GM12878 (cell line): ENCODE results near the gene AHCYL2. TPM values are rescaled to one million over a fixed set of nuclear protein-coding genes. Genes with fewer than 3 reads are reported as not detected.

Source experiments
- ATAC-seq: fragments of 200-7000 bp; cut with Tn5 transposase; 3 replicates; pipeline ENCODE4 v1.9.1; 2020; ENCODE audit warnings: mild to moderate bottlenecking, moderate library complexity
- BruUV-seq: library from RNA; stranded (reverse); fragments of 400-500 nt; replicated peaks from 2 replicates; lab custom pipeline; 2021; lab: Mats Ljungman, UMichigan
- CTCF ChIA-PET: fragments of 300-600 bp; sonication (Branson Sonifier 250); formaldehyde crosslinking; extraction: SDS; loops from one replicate; lab custom pipeline; 2021; ENCODE audit warnings: inconsistent platforms; lab: Yijun Ruan, JAX
- POLR2A ChIA-PET: fragments of 350-600 bp; formaldehyde crosslinking; extraction: SDS; loops from one replicate; lab custom pipeline; 2021; ENCODE audit warnings: inconsistent platforms; lab: Charles Lee
- RAD21 ChIA-PET: fragments of 300-600 bp; sonication (Branson Sonifier 250); formaldehyde crosslinking; loops from one replicate; lab custom pipeline; 2023; ENCODE audit warnings: antibody characterized with exemption; ENCODE audit not compliant: unreplicated experiment; lab: Charles Lee
- SMC1A ChIA-PET: fragments of 300-600 bp; sonication (Branson Sonifier 250); formaldehyde crosslinking; loops from one replicate; lab custom pipeline; 2023; ENCODE audit not compliant: unreplicated experiment, uncharacterized antibody; lab: Charles Lee
- DNase-seq: peaks from one replicate; pipeline ENCODE4 v3.0.0-alpha.2; 2011; ENCODE audit warnings: low read depth, low spot score
- FAIRE-seq: peaks from 3 replicates; lab custom pipeline; 2011; peaks lifted over from hg19 to GRCh38; lab: Jason Lieb, UNC
- H2AFZ ChIP-seq: 2 replicates; pipeline ENCODE4 v1.6.0; 2011; ENCODE audit warnings: low read depth, low read length, control low read depth; ENCODE audit not compliant: control insufficient read depth
- H3K27ac ChIP-seq: 2 replicates; pipeline ENCODE4 v1.5.1; 2011; ENCODE audit warnings: control low read depth; ENCODE audit not compliant: control insufficient read depth, insufficient read depth
- H3K27me3 ChIP-seq, 2 experiments: replicated peaks in 1 of 2; 2 replicates each; pipeline versions ENCODE4 v1.6.0 to v1.6.1; 2011; ENCODE audit warnings: low read length in 1 of 2; ENCODE audit not compliant: control insufficient read depth in 2 of 2, insufficient read depth in 2 of 2
- H3K36me3 ChIP-seq, 2 experiments: 2 replicates each; pipeline ENCODE4 v1.5.1; 2011; ENCODE audit warnings: low read length in 1 of 2; ENCODE audit not compliant: control insufficient read depth in 2 of 2, insufficient read depth in 2 of 2
- H3K4me1 ChIP-seq: 2 replicates; pipeline ENCODE4 v1.6.1; 2011; ENCODE audit warnings: mild to moderate bottlenecking, low read length, moderate library complexity, mixed read lengths; ENCODE audit not compliant: control insufficient read depth, insufficient read depth
- H3K4me2 ChIP-seq: 2 replicates; pipeline ENCODE4 v1.6.0; 2011; ENCODE audit warnings: control low read depth; ENCODE audit not compliant: control insufficient read depth, insufficient read depth
- H3K4me3 ChIP-seq: fragments of 200-600 bp; sonication (generic); 2 replicates; pipeline ENCODE4 v1.5.1; 2016
- H3K79me2 ChIP-seq: 2 replicates; pipeline ENCODE4 v1.6.0; 2011; ENCODE audit warnings: low read length; ENCODE audit not compliant: control insufficient read depth, insufficient read depth
- H3K9ac ChIP-seq: 2 replicates; pipeline ENCODE4 v1.8.0; 2011; ENCODE audit warnings: low read length, control low read depth, mixed read lengths; ENCODE audit not compliant: control insufficient read depth, insufficient read depth
- H3K9me3 ChIP-seq: replicated peaks from 3 replicates; pipeline ENCODE4 v1.5.1; 2011; ENCODE audit warnings: mild to moderate bottlenecking, low read length; ENCODE audit not compliant: control insufficient read depth, insufficient read depth
- H4K20me1 ChIP-seq: 2 replicates; pipeline ENCODE4 v1.6.0; 2011; ENCODE audit not compliant: control insufficient read depth, insufficient read depth
- BMI1 ChIP-seq: fragments of 450-650 bp; IDR thresholded peaks from 2 replicates; pipeline ENCODE4 v1.6.1; 2016; ENCODE audit warnings: mild to moderate bottlenecking, moderate library complexity, borderline replicate concordance
- CHD2 ChIP-seq: IDR thresholded peaks from 2 replicates; pipeline ENCODE4 v1.6.1; 2011; ENCODE audit warnings: low read depth, low read length, improper control_type of control experiment, borderline replicate concordance
- IKZF1 ChIP-seq: fragments of 450-650 bp; conservative IDR thresholded peaks from 2 replicates; pipeline ENCODE4 v1.6.1; 2017; ENCODE audit warnings: antibody characterized with exemption, mild to moderate bottlenecking
- JUNB ChIP-seq: IDR thresholded peaks from 2 replicates; pipeline ENCODE4 v1.6.1; 2016; ENCODE audit warnings: antibody characterized with exemption, mild to moderate bottlenecking
- MTA2 ChIP-seq: fragments of 450-650 bp; IDR thresholded peaks from 2 replicates; pipeline ENCODE4 v1.6.1; 2016; ENCODE audit warnings: low read depth, mild to moderate bottlenecking, moderate library complexity
- NFIC ChIP-seq: IDR thresholded peaks from 2 replicates; pipeline ENCODE4 v1.6.1; 2012; ENCODE audit warnings: low read depth, mild to moderate bottlenecking, inconsistent platforms, low read length, moderate library complexity
- NR2F1 ChIP-seq: fragments of 450-650 bp; conservative IDR thresholded peaks from 2 replicates; pipeline ENCODE4 v1.6.1; 2017; ENCODE audit warnings: mild to moderate bottlenecking
- NRF1 ChIP-seq: conservative IDR thresholded peaks from 2 replicates; pipeline ENCODE4 v1.6.1; 2011; ENCODE audit warnings: mild to moderate bottlenecking, low read depth, low read length, improper control_type of control experiment
- PKNOX1 ChIP-seq: fragments of 450-650 bp; IDR thresholded peaks from 2 replicates; pipeline ENCODE4 v1.6.1; 2016; ENCODE audit warnings: mild to moderate bottlenecking
- SPI1 ChIP-seq: IDR thresholded peaks from 2 replicates; pipeline ENCODE4 v1.6.1; 2011; ENCODE audit warnings: low read depth, mild to moderate bottlenecking, low read length, moderate library complexity, borderline replicate concordance; ENCODE audit not compliant: insufficient read depth
- TCF7 ChIP-seq: IDR thresholded peaks from 2 replicates; pipeline ENCODE4 v1.6.1; 2014; ENCODE audit warnings: antibody characterized with exemption, borderline replicate concordance
- WRNIP1 ChIP-seq: IDR thresholded peaks from 2 replicates; pipeline ENCODE4 v1.6.1; 2011; ENCODE audit warnings: low read depth, low read length, improper control_type of control experiment, borderline replicate concordance
- ZNF217 ChIP-seq: fragments of 450-650 bp; IDR thresholded peaks from 2 replicates; pipeline ENCODE4 v1.6.1; 2017; ENCODE audit warnings: antibody characterized with exemption, mild to moderate bottlenecking
- in situ Hi-C: fragments of 300-500 bp; cut with MboI; formaldehyde crosslinking; loops from 9 replicates; pipeline ENCODE4 v1.14.3; 2018; ENCODE audit warnings: mixed read lengths
- intact Hi-C: fragments of 100-400 bp; cut with micrococcal nuclease; formaldehyde crosslinking; loops from one replicate; pipeline ENCODE4 v1.14.2; 2022; ENCODE audit not compliant: unreplicated experiment
- polyA plus RNA-seq, 11 experiments: library from polyadenylated mRNA; depleted of rRNA in 4 of 11; unstranded in 6 of 11; stranded (reverse) in 5 of 11; fragments of >200 nt; fragmentation: Nextera tagmentation in 4 of 11; fragmentation: Illumina TruSeq in 1 of 11; extraction: Ambion mirVana in 4 of 11; extraction: Trizol in 1 of 11; gene quantifications; 1 replicate in 1 of 11; 2 replicates in 10 of 11; pipeline versions ENCODE4 v1.2.1 to v1.2.3, GENCODE V29; 2011 to 2016; ENCODE audit warnings: inconsistent platforms in 2 of 11, missing spikeins in 2 of 11, low read depth in 1 of 11
- total RNA-seq, 4 experiments: library from RNA; depleted of rRNA in 3 of 4; stranded (reverse); fragments of >200 nt in 3 of 4; fragmentation: Illumina TruSeq in 1 of 4; extraction: Trizol in 1 of 4; gene quantifications; 2 replicates each; pipeline versions ENCODE4 v1.2.1 to v1.2.3, GENCODE V29; 2013 to 2021
- TF ChIP-seq, protein P1 (sequence below): fragments of 450-650 bp; IDR thresholded peaks from 2 replicates; pipeline ENCODE4 v1.6.1; 2017; ENCODE audit warnings: antibody characterized with exemption, mild to moderate bottlenecking, moderate library complexity
- TF ChIP-seq, protein P2 (sequence below): fragments of 450-650 bp; IDR thresholded peaks from 2 replicates; pipeline ENCODE4 v1.6.1; 2018; ENCODE audit warnings: mild to moderate bottlenecking, low read depth, moderate library complexity; ENCODE audit not compliant: partially characterized antibody
- TF ChIP-seq, protein P3 (sequence below): IDR thresholded peaks from 2 replicates; pipeline ENCODE4 v1.6.1; 2011; ENCODE audit warnings: low read depth, low read length, improper control_type of control experiment, borderline replicate concordance

Gene AHCYL2
- total and polyA plus RNA-seq, 10 of the 15 experiments (the other 5 are each of a cell fraction or from before 2014, with no cell fraction given): 1.7 to 29.1 (median 5.4) TPM

- no peak overlapping the region for H3K9ac ChIP-seq
- CTCF ChIA-PET: interaction anchor here (1.2 to 3.6 kb wide), 6 partner anchors 10 to 187 kb away, joined by 3 to 20 read pairs (median 4); no protein-coding TSS in a partner anchor
- H3K36me3 ChIP-seq: no peaks in the 10 kb centered on the region; a peak in 1 of 4 replicates
- H3K4me2 ChIP-seq: no peak overlapping the region
- no TSS peak for BruUV-seq
- in situ Hi-C loops (no loop called here), intact Hi-C loops (no loop called here)
- no peaks in the 10 kb centered on the region for H3K79me2 ChIP-seq
- H3K27ac ChIP-seq: no peak overlapping the region
- FAIRE-seq (no peak), DNase-seq (peak; percentile 8), ATAC-seq (peak; percentile 46)
- H3K4me1 ChIP-seq: no peaks in the 10 kb centered on the region
- RAD21 ChIA-PET: interaction anchor here (1.4 to 3.0 kb wide), 3 partner anchors 35 to 62 kb away, joined by 3 to 13 read pairs (median 7); no protein-coding TSS in a partner anchor
- no peaks in the 10 kb centered on the region for H4K20me1 ChIP-seq
- no peaks in the 10 kb centered on the region for H3K27me3 ChIP-seq
- H2AFZ ChIP-seq: no peak overlapping the region
- SMC1A ChIA-PET: interaction anchor here (1.1 to 3.1 kb wide), 5 partner anchors 27 to 66 kb away, joined by 3 to 10 read pairs (median 6); no protein-coding TSS in a partner anchor
- no peaks in the 10 kb centered on the region for H3K9me3 ChIP-seq
- POLR2A ChIA-PET: interaction anchor here (0.6 to 2.1 kb wide), 3 partner anchors 29 to 37 kb away, joined by 3 to 6 read pairs (median 5); partner anchors contain the start of gene STRIP2
- H3K4me3 ChIP-seq: no peak overlapping the region
- TF ChIP-seq, protein P1, sequence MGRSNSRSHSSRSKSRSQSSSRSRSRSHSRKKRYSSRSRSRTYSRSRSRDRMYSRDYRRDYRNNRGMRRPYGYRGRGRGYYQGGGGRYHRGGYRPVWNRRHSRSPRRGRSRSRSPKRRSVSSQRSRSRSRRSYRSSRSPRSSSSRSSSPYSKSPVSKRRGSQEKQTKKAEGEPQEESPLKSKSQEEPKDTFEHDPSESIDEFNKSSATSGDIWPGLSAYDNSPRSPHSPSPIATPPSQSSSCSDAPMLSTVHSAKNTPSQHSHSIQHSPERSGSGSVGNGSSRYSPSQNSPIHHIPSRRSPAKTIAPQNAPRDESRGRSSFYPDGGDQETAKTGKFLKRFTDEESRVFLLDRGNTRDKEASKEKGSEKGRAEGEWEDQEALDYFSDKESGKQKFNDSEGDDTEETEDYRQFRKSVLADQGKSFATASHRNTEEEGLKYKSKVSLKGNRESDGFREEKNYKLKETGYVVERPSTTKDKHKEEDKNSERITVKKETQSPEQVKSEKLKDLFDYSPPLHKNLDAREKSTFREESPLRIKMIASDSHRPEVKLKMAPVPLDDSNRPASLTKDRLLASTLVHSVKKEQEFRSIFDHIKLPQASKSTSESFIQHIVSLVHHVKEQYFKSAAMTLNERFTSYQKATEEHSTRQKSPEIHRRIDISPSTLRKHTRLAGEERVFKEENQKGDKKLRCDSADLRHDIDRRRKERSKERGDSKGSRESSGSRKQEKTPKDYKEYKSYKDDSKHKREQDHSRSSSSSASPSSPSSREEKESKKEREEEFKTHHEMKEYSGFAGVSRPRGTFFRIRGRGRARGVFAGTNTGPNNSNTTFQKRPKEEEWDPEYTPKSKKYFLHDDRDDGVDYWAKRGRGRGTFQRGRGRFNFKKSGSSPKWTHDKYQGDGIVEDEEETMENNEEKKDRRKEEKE: no peak
- peak; percentile 67 for TF ChIP-seq JUNB
- TF ChIP-seq SPI1: no peak
- TF ChIP-seq BMI1: no peak
- TF ChIP-seq PKNOX1: no peak
- TF ChIP-seq NFIC: peak; percentile 71; the same call in 1 of the 2 replicates
- TF ChIP-seq TCF7: peak; percentile 10; the same call in 1 of the 2 replicates
- no peak for TF ChIP-seq WRNIP1
- peak; percentile 66 for TF ChIP-seq MTA2
- no peak for TF ChIP-seq ZNF217
- no peak for TF ChIP-seq NRF1
- TF ChIP-seq IKZF1: peak; percentile 27; the same call in 1 of the 2 replicates
- TF ChIP-seq CHD2: no peak
- TF ChIP-seq NR2F1: 0 out of 2 replicates have a peak, but pooled peaks have one; percentile 32
- TF ChIP-seq, protein P2, sequence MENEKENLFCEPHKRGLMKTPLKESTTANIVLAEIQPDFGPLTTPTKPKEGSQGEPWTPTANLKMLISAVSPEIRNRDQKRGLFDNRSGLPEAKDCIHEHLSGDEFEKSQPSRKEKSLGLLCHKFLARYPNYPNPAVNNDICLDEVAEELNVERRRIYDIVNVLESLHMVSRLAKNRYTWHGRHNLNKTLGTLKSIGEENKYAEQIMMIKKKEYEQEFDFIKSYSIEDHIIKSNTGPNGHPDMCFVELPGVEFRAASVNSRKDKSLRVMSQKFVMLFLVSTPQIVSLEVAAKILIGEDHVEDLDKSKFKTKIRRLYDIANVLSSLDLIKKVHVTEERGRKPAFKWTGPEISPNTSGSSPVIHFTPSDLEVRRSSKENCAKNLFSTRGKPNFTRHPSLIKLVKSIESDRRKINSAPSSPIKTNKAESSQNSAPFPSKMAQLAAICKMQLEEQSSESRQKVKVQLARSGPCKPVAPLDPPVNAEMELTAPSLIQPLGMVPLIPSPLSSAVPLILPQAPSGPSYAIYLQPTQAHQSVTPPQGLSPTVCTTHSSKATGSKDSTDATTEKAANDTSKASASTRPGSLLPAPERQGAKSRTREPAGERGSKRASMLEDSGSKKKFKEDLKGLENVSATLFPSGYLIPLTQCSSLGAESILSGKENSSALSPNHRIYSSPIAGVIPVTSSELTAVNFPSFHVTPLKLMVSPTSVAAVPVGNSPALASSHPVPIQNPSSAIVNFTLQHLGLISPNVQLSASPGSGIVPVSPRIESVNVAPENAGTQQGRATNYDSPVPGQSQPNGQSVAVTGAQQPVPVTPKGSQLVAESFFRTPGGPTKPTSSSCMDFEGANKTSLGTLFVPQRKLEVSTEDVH: no peak
- TF ChIP-seq, protein P3, sequence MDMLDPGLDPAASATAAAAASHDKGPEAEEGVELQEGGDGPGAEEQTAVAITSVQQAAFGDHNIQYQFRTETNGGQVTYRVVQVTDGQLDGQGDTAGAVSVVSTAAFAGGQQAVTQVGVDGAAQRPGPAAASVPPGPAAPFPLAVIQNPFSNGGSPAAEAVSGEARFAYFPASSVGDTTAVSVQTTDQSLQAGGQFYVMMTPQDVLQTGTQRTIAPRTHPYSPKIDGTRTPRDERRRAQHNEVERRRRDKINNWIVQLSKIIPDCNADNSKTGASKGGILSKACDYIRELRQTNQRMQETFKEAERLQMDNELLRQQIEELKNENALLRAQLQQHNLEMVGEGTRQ: no peak
These were observed 180.7 kb downstream of the AHCYL2 start for GRCh38 chr7:129405527-129405926.
